Urothelium cell line (cell line): ENCODE results near the gene PZP.
A peak's percentile ranks its signal among the peaks of the same experiment; 100 is the strongest.
"Not testable (repeated sequence)": the region's sequence is repeated elsewhere in the genome, so short reads cannot be mapped to it uniquely, and the experiment has no call there.

Experiments
- DNase-seq: peaks from one replicate; pipeline ENCODE4 v3.0.0; 2011; ENCODE audit warnings: low spot score, mixed read lengths
- FAIRE-seq: peaks from 2 replicates; lab custom pipeline; 2011; peaks lifted over from hg19 to GRCh38; lab: Jason Lieb, UNC

PZP gene

GRCh38 chr12:9208229-9208628, at the start of gene PZP:
Gene PZP (minus strand): TSS chr12:9208395. CDS start chr12:9208341, 54 bp downstream.
- FAIRE-seq, result no peak
- no peak for DNase-seq

- no peak for FAIRE-seq
- no peak for DNase-seq
Measured at GRCh38 chr12:9256758-9257405, 48.7 kb upstream of the PZP start.

- no peak for DNase-seq
- FAIRE-seq, result no peak
Measured at GRCh38 chr12:9256341-9256740, 48.1 kb upstream of the PZP start.

- FAIRE-seq (no peak), DNase-seq (no peak)
Measured at GRCh38 chr12:9255837-9256236, 47.6 kb upstream of the PZP start.

GRCh38 chr12:9253464-9253863, 45.3 kb upstream of the PZP start:
- DNase-seq (no peak), FAIRE-seq (no peak)

- not testable (repeated sequence) for FAIRE-seq
Measured at GRCh38 chr12:9252791-9253190, 44.6 kb upstream of the PZP start.

GRCh38 chr12:9252256-9252655, 44.1 kb upstream of the PZP start:
- DNase-seq, result no peak
- FAIRE-seq, result no peak

More at GRCh38 chr12:9252791-9253190, 44.6 kb upstream of the PZP start:
- DNase-seq, result not testable (repeated sequence)

- DNase-seq (no peak), FAIRE-seq (no peak)
Measured at GRCh38 chr12:9248435-9248834, 40.2 kb upstream of the PZP start.

- DNase-seq (peak; percentile 26), FAIRE-seq (peak; percentile 65)
Measured at GRCh38 chr12:9244894-9245293, 36.7 kb upstream of the PZP start.

- FAIRE-seq (no peak), DNase-seq (no peak)
Measured at GRCh38 chr12:9243999-9244649, 35.9 kb upstream of the PZP start.

- no peak for FAIRE-seq
- no peak for DNase-seq
Measured at GRCh38 chr12:9241301-9241700, 33.1 kb upstream of the PZP start.

- DNase-seq (no peak), FAIRE-seq (no peak)
Measured at GRCh38 chr12:9240776-9241175, 32.6 kb upstream of the PZP start.

GRCh38 chr12:9240004-9240635, 31.9 kb upstream of the PZP start:
- FAIRE-seq, result peak; percentile 23
- not testable (repeated sequence) for DNase-seq

GRCh38 chr12:9237286-9237685, 29.1 kb upstream of the PZP start:
- no peak for FAIRE-seq
- no peak for DNase-seq

- DNase-seq, result no peak
- no peak for FAIRE-seq
Measured at GRCh38 chr12:9235519-9235918, 27.3 kb upstream of the PZP start.

- DNase-seq (no peak), FAIRE-seq (no peak)
Measured at GRCh38 chr12:9227950-9228349, 19.8 kb upstream of the PZP start.

GRCh38 chr12:9223830-9224229, 15.6 kb upstream of the PZP start:
- FAIRE-seq (no peak), DNase-seq (no peak)

- DNase-seq, result no peak
- FAIRE-seq, result no peak
Measured at GRCh38 chr12:9221483-9221882, 13.3 kb upstream of the PZP start.

- FAIRE-seq, DNase-seq: not testable (repeated sequence)
Measured at GRCh38 chr12:9221011-9221410, 12.8 kb upstream of the PZP start.

- FAIRE-seq (no peak), DNase-seq (no peak)
Measured at GRCh38 chr12:9214534-9214933, 6.3 kb upstream of the PZP start.

GRCh38 chr12:9211687-9212086, 3.5 kb upstream of the PZP start:
- FAIRE-seq, result no peak
- DNase-seq, result no peak

GRCh38 chr12:9204380-9204779, 3.8 kb downstream of the PZP start:
- DNase-seq (no peak), FAIRE-seq (no peak)
